ENCODE measurements around the gene CHI3L1. TPM values are rescaled to one million over a fixed set of nuclear protein-coding genes. Genes with fewer than 3 reads are reported as not detected.
"Not testable (repeated sequence)": the region's sequence is repeated elsewhere in the genome, so short reads cannot be mapped to it uniquely, and the experiment has no call there.

Gene CHI3L1
- not detected in 2 replicates for total RNA-seq (2021)
- not detected for Bru-seq, nascent RNA
- BruChase-seq, experiment 1, labeled RNA remaining after a 2-hour chase: percentile 9 among the genes with signal in this experiment
- percentile 9 among the genes with signal in this experiment for BruChase-seq, experiment 2, labeled RNA remaining after a 6-hour chase
- long read RNA-seq: 0 reads

DNA sequence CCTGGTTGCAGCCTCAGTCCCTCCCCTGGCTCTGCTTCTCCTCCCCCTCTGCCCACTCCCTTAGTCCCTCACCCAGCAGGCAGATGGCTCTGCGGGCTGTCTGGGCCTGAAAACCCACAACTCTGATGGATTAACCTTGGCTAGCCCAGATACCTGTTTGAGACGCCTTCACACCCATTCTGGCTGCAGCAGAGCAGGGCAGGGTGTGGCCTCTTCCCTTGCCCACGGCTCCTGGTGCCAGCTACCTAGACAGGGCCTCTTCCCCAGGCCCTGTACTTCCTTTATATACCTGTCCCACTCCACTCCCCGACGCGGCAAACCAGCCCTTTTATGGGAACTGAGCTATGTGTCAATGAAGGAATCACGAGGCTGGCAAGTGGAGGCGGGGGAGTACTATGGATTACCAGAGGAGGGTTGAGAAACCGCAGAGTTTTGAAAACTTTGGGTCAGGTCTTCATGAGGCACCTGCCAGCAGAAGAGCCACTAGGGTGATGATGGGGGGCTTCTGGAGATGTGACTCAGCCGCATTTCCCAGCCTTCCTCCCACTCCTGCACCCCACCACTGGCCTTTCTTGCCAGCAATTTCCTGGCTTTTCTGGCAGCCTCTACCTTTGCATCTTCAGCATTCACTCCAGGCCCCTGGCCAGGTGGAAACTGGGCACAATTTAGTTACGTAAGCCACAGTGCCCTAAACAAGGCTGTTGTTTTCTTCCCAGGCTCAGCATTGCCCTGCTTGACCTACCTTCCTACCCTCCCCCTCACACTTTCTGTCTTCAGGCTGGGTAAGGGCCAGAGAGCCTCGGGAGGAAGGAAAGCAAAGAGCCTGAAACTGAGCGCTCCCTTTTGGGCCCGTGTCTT lies at the start of gene CHI3L1:
TSS of gene CHI3L1 (minus strand) at position 259 of the 858 bp plus-strand sequence. CDS start at position 178, 81 bp downstream.
- CTCF ChIA-PET: no interaction called here
- intact Hi-C loops (cut with micrococcal nuclease; ENCODE audit: unreplicated experiment): no loop called here
- no peak within 1 kb of the TSS for H3K27ac ChIP-seq (ENCODE audit: low read depth, low read length, poor library complexity, severe bottlenecking)
- no peak for DNase-seq (ENCODE audit: low spot score)
- no peaks in the 10 kb centered on the region for H3K36me3 ChIP-seq (ENCODE audit: insufficient read depth, low read length, poor library complexity, severe bottlenecking)
- POLR2A ChIA-PET (ENCODE audit: low non-redundant PET): no interaction called here
- BruUV-seq (replicated peaks): no TSS peak
- no peaks in the 10 kb centered on the region for H3K4me1 ChIP-seq (ENCODE audit: insufficient read depth, low read length, poor library complexity, severe bottlenecking)
- H3K27me3 ChIP-seq (replicated peaks; ENCODE audit: insufficient read depth, low read depth, low read length, poor library complexity): no peaks in the 10 kb centered on the region
- H3K9me3 ChIP-seq (ENCODE audit: low read depth, low read length, poor library complexity, severe bottlenecking): no peaks in the 10 kb centered on the region
- H3K4me3 ChIP-seq (ENCODE audit: low read depth, low read length, poor library complexity, severe bottlenecking): no peak within 1 kb of the TSS
- no peak for TF ChIP-seq EZH2 (IDR thresholded peaks at IDR 0.05; ENCODE audit: borderline replicate concordance, low read depth, low read length, poor library complexity, severe bottlenecking)
- TF ChIP-seq, protein P1, sequence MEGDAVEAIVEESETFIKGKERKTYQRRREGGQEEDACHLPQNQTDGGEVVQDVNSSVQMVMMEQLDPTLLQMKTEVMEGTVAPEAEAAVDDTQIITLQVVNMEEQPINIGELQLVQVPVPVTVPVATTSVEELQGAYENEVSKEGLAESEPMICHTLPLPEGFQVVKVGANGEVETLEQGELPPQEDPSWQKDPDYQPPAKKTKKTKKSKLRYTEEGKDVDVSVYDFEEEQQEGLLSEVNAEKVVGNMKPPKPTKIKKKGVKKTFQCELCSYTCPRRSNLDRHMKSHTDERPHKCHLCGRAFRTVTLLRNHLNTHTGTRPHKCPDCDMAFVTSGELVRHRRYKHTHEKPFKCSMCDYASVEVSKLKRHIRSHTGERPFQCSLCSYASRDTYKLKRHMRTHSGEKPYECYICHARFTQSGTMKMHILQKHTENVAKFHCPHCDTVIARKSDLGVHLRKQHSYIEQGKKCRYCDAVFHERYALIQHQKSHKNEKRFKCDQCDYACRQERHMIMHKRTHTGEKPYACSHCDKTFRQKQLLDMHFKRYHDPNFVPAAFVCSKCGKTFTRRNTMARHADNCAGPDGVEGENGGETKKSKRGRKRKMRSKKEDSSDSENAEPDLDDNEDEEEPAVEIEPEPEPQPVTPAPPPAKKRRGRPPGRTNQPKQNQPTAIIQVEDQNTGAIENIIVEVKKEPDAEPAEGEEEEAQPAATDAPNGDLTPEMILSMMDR (conservative IDR thresholded peaks at IDR 0.05; ENCODE audit: low read depth, low read length): no peak

DNA sequence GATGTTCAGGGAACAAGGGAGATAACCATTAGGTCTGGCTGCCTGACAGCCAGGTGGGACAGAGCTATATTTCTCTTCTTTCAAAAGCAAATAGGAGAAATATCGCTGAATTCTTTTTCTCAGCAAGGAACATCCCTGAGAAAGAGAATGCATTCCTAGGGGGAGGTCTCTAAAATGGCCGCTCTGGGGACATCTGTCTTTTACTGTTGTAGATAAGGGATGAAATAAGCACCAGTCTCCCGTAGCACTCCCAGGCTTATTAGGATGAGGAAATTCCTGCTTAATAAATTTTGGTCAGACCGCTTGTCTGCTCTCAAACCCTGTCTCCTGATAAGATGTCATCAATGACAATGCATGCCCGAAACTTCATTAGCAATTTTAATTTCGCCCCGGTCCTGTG lies 48.4 kb upstream of the CHI3L1 start:
- CTCF ChIA-PET; intact Hi-C loops (cut with micrococcal nuclease; ENCODE audit: unreplicated experiment); H3K9me3 ChIP-seq (ENCODE audit: low read depth, low read length, poor library complexity, severe bottlenecking); DNase-seq (ENCODE audit: low spot score); POLR2A ChIA-PET (ENCODE audit: low non-redundant PET); H3K4me3 ChIP-seq (ENCODE audit: low read depth, low read length, poor library complexity, severe bottlenecking); H3K36me3 ChIP-seq (ENCODE audit: insufficient read depth, low read length, poor library complexity, severe bottlenecking); H3K27ac ChIP-seq (ENCODE audit: low read depth, low read length, poor library complexity, severe bottlenecking); BruUV-seq (replicated peaks); H3K4me1 ChIP-seq (ENCODE audit: insufficient read depth, low read length, poor library complexity, severe bottlenecking): not testable (repeated sequence)
- peaks cover 31% of the 10 kb centered on the region for H3K27me3 ChIP-seq (replicated peaks; ENCODE audit: insufficient read depth, low read depth, low read length, poor library complexity)

DNA sequence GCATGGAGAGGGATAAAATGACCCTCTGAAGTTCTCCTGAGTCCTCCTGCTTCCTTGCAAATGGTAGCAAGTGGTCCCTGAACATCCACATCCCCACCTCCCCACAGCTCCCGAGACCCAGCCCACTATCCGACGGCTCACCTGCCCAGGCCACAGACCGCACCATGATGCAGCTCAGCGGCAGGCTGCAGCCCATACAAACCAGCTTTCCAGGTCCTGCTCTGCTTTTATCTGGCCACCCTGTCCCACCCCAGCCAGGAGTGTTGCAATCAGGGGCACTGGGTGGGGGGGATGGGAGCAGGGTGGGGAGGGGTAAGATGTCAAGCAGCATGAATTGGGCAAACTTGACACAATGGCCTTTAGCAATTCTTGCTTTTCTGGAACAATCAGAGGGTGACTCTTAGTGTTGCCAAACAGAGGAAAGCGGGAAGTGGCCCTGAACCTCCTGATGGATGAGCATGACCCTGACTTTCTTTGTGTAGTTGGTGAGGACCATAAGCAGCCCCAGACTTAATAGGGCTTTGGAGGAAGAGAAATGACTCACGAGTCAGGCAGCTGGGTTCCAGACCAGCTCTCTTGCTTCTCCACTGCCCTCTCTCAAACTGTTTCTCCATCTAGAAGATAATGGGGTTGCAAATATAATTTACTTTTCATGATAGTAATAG lies 43.1 kb upstream of the CHI3L1 start, which contains the start of gene CHIT1:
TSS of gene CHIT1 (minus strand) at position 203 of the 665 bp plus-strand sequence. CDS start at position 166, 37 bp downstream.
- ChIA-PET POLR2A (ENCODE audit: low non-redundant PET) (no interaction called here), CTCF (no interaction called here)
- TF ChIP-seq, protein P1 (conservative IDR thresholded peaks at IDR 0.05; ENCODE audit: low read depth, low read length): no peak
- no peak for TF ChIP-seq EZH2 (IDR thresholded peaks at IDR 0.05; ENCODE audit: borderline replicate concordance, low read depth, low read length, poor library complexity, severe bottlenecking)
- no peaks in the 10 kb centered on the region for H3K9me3 ChIP-seq (ENCODE audit: low read depth, low read length, poor library complexity, severe bottlenecking)
- BruUV-seq (replicated peaks): no TSS peak
- no peaks in the 10 kb centered on the region for H3K4me1 ChIP-seq (ENCODE audit: insufficient read depth, low read length, poor library complexity, severe bottlenecking)
- peaks cover 31% of the 10 kb centered on the region for H3K27me3 ChIP-seq (replicated peaks; ENCODE audit: insufficient read depth, low read depth, low read length, poor library complexity)
- intact Hi-C loops (cut with micrococcal nuclease; ENCODE audit: unreplicated experiment): no loop called here
- no peak for DNase-seq (ENCODE audit: low spot score)
- no peak within 1 kb of the TSS for H3K4me3 ChIP-seq (ENCODE audit: low read depth, low read length, poor library complexity, severe bottlenecking)
- H3K36me3 ChIP-seq (ENCODE audit: insufficient read depth, low read length, poor library complexity, severe bottlenecking): no peaks in the 10 kb centered on the region
- H3K27ac ChIP-seq (ENCODE audit: low read depth, low read length, poor library complexity, severe bottlenecking): no peak within 1 kb of the TSS
